ENCODE results near the gene LOXHD1. TPM values are rescaled to one million over a fixed set of nuclear protein-coding genes. Genes with fewer than 3 reads are reported as not detected.

LOXHD1 gene
- total RNA-seq, 4 donors from 2014 or later: 0.13 to 0.50 TPM; not detected in 2

DNA sequence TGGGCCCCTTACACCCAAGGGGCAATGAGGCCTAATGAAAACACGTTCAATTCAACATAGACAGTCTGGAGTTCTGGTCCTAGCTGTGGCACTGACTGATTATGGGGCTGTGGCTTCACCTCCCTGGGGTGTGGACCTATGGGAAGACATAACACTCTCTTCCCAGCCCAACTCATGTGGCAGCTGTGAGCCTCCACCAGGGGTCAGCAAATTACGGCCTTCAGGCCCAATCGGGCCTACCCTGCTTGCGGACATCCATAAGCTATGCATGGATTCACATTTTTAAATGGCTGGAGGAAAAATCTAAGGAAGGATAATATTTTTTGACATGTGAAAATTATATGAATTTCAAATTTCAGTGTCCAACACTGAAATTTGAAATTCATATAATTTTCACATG, 101.3 kb downstream of the LOXHD1 start:
- H3K27ac ChIP-seq (replicated peaks in 1 of 4): no peak overlapping the region
- TF ChIP-seq POLR2A (IDR thresholded peaks at IDR 0.05; ENCODE audit: low read depth) (no peak), POLR2AphosphoS5 (IDR thresholded peaks at IDR 0.05) (no peak), CTCF (IDR thresholded peaks at IDR 0.05) (peak in 1 of 3 experiments; percentile 33)
- no peak overlapping the region for H3K4me3 ChIP-seq
- WGBS: 60% methylated on average over 4 of the region's 4 CpGs
- H3K4me1 ChIP-seq: no peaks in the 10 kb centered on the region
- intact Hi-C loops (cut with DNase I): no loop called here
- no peak for DNase-seq (ENCODE audit: extremely low spot score)
- no peaks in the 10 kb centered on the region for H3K36me3 ChIP-seq
- no peaks in the 10 kb centered on the region for H3K27me3 ChIP-seq
- H3K9me3 ChIP-seq: peaks cover 0 to 3% (median 0%) of the 10 kb centered on the region in 4 donors

- WGBS: 77% methylated on average over 2 of the region's 2 CpGs
- TF ChIP-seq EP300 (IDR thresholded peaks at IDR 0.05) (no peak), CTCF (IDR thresholded peaks at IDR 0.05) (no peak), POLR2A (IDR thresholded peaks at IDR 0.05; ENCODE audit: low read depth) (no peak), POLR2AphosphoS5 (IDR thresholded peaks at IDR 0.05) (no peak)
- no peak overlapping the region for H3K27ac ChIP-seq (replicated peaks in 1 of 4)
- H3K4me3 ChIP-seq: no peak overlapping the region
- no peak for DNase-seq (ENCODE audit: extremely low spot score)
- no peaks in the 10 kb centered on the region for H3K27me3 ChIP-seq
- H3K9me3 ChIP-seq: peaks cover 0 to 7% (median 0%) of the 10 kb centered on the region in 4 donors
- H3K36me3 ChIP-seq: no peaks in the 10 kb centered on the region
- intact Hi-C loops (cut with DNase I): no loop called here
- H3K4me1 ChIP-seq: no peaks in the 10 kb centered on the region
Measured at GRCh38 chr18:46555213-46555612, 101.8 kb downstream of the LOXHD1 start.

GRCh38 chr18:46554406-46555080, 102.5 kb downstream of the LOXHD1 start:
- Histone ChIP-seq H3K9me3 (peaks cover 0 to 7% (median 0%) of the 10 kb centered on the region in 4 donors), H3K27ac (replicated peaks in 1 of 4) (no peak overlapping the region), H3K27me3 (no peaks in the 10 kb centered on the region), H3K4me1 (no peaks in the 10 kb centered on the region), H3K36me3 (no peaks in the 10 kb centered on the region), H3K4me3 (no peak overlapping the region)
- intact Hi-C loops (cut with DNase I): no loop called here
- DNase-seq (ENCODE audit: extremely low spot score): no peak
- WGBS: 80% methylated on average over 2 of the region's 2 CpGs
- TF ChIP-seq POLR2AphosphoS5 (IDR thresholded peaks at IDR 0.05) (no peak), CTCF (IDR thresholded peaks at IDR 0.05) (no peak), POLR2A (IDR thresholded peaks at IDR 0.05; ENCODE audit: low read depth) (no peak), EP300 (IDR thresholded peaks at IDR 0.05) (no peak)

GRCh38 chr18:46550609-46551008, 106.4 kb downstream of the LOXHD1 start:
- Histone ChIP-seq H3K4me1 (no peaks in the 10 kb centered on the region), H3K27me3 (no peaks in the 10 kb centered on the region), H3K27ac (replicated peaks in 1 of 4) (no peak overlapping the region), H3K36me3 (no peaks in the 10 kb centered on the region), H3K4me3 (no peak overlapping the region), H3K9me3 (peaks cover 0 to 7% (median 0%) of the 10 kb centered on the region in 4 donors)
- intact Hi-C loops (cut with DNase I): no loop called here
- no peak for DNase-seq (ENCODE audit: extremely low spot score)
- TF ChIP-seq CTCF (IDR thresholded peaks at IDR 0.05) (no peak), EP300 (IDR thresholded peaks at IDR 0.05) (no peak), POLR2AphosphoS5 (IDR thresholded peaks at IDR 0.05) (no peak), POLR2A (IDR thresholded peaks at IDR 0.05; ENCODE audit: low read depth) (no peak)
- WGBS: 84% methylated on average over 2 of the region's 2 CpGs

- TF ChIP-seq EP300 (IDR thresholded peaks at IDR 0.05) (no peak), CTCF (IDR thresholded peaks at IDR 0.05) (no peak), POLR2A (IDR thresholded peaks at IDR 0.05; ENCODE audit: low read depth) (no peak), POLR2AphosphoS5 (IDR thresholded peaks at IDR 0.05) (no peak)
- WGBS: 46% methylated on average over 1 of the region's 1 CpG
Measured at GRCh38 chr18:46547520-46547919, 109.5 kb downstream of the LOXHD1 start.

More at GRCh38 chr18:46547520-46547919, 109.5 kb downstream of the LOXHD1 start:
- no peaks in the 10 kb centered on the region for H3K4me1 ChIP-seq
- intact Hi-C loops (cut with DNase I): no loop called here
- H3K36me3 ChIP-seq: no peaks in the 10 kb centered on the region
- no peak for DNase-seq (ENCODE audit: extremely low spot score)
- peaks cover 0 to 7% (median 0%) of the 10 kb centered on the region in 4 donors for H3K9me3 ChIP-seq
- H3K4me3 ChIP-seq: no peak overlapping the region
- no peaks in the 10 kb centered on the region for H3K27me3 ChIP-seq
- no peak overlapping the region for H3K27ac ChIP-seq (replicated peaks in 1 of 4)
